Loucy (cell line): ENCODE data around the gene RNASE8.

Experiments used
- EZH2phosphoT487 ChIP-seq: fragments of 200-600 bp; IDR thresholded peaks from 2 replicates; pipeline ENCODE4 v1.6.1; 2018; ENCODE audit warnings: antibody characterized with exemption, mild to moderate bottlenecking, moderate library complexity, borderline replicate concordance
- TF ChIP-seq, protein P1 (sequence below): fragments of 200-600 bp; sonication (generic); conservative IDR thresholded peaks from 2 replicates; pipeline ENCODE4 v1.5.1; 2014; ENCODE audit warnings: mild to moderate bottlenecking, antibody characterized with exemption, low read length

DNA sequence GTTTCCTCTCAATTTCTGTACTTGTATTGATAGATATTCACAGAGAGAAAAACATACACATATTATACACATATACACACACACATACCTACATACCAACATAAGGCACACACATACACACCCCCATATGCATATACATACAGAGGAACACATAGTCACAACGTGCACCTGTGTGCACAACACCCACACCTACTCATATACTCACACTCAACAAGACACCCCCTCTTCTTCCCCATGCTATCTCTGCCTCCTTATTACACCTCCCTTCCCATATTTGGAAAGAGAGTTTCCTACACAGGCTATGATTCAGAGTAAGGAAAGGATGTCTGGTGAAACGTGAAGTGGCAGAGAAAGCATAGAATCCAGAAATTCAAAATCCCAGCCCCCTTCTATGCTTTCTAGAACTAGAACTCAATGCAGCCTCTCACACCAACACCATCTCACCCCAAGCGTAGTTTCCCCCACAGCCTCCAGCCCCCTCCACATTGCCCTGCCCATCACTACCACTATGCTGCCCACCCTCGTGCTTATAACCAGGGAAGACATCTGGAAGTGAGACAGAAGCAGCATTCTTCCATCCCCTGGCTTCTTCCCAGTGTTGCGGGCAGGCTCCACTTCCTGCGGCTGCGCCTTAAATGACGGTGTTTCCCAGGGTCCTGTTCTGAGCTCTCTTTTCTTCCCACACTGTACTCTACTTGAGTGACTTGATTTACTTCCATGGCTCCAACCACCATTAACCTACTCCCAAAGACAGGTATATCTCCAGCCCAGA lies 2.4 kb downstream of the RNASE8 start:
- TF ChIP-seq, protein P1, sequence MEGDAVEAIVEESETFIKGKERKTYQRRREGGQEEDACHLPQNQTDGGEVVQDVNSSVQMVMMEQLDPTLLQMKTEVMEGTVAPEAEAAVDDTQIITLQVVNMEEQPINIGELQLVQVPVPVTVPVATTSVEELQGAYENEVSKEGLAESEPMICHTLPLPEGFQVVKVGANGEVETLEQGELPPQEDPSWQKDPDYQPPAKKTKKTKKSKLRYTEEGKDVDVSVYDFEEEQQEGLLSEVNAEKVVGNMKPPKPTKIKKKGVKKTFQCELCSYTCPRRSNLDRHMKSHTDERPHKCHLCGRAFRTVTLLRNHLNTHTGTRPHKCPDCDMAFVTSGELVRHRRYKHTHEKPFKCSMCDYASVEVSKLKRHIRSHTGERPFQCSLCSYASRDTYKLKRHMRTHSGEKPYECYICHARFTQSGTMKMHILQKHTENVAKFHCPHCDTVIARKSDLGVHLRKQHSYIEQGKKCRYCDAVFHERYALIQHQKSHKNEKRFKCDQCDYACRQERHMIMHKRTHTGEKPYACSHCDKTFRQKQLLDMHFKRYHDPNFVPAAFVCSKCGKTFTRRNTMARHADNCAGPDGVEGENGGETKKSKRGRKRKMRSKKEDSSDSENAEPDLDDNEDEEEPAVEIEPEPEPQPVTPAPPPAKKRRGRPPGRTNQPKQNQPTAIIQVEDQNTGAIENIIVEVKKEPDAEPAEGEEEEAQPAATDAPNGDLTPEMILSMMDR, result no peak
- no peak for TF ChIP-seq EZH2phosphoT487
